Esophagus muscularis mucosa (tissue), 4 donors: Measurements from ENCODE around the gene EPHA6. TPM values are rescaled to one million over a fixed set of nuclear protein-coding genes. Genes with fewer than 3 reads are reported as not detected.
"Not testable (repeated sequence)": the region's sequence is repeated elsewhere in the genome, so short reads cannot be mapped to it uniquely, and the experiment has no call there.

Source experiments
- DNase-seq: peaks from one replicate; pipeline ENCODE4 v3.0.0-alpha.2; 2017; ENCODE audit errors: extremely low spot score
- H3K27ac ChIP-seq, 4 donors: fragments of 200-600 bp; sonication (generic); replicated peaks in 1 of 4; 1 replicate in 3 of 4; 2 replicates in 1 of 4; pipeline ENCODE4 v1.5.1; 2016 to 2019; ENCODE audit warnings: mild to moderate bottlenecking in 1 of 4
- H3K27me3 ChIP-seq, 4 donors: fragments of 200-600 bp; sonication (generic); one replicate each; pipeline versions ENCODE4 v1.5.1 to v1.6.0; 2016 to 2019
- H3K36me3 ChIP-seq, 4 donors: fragments of 200-600 bp; sonication (generic); one replicate each; pipeline ENCODE4 v1.5.1; 2016 to 2019
- H3K4me1 ChIP-seq, 4 donors: fragments of 200-600 bp; sonication (generic); one replicate each; pipeline ENCODE4 v1.5.1; 2016 to 2019
- H3K4me3 ChIP-seq, 4 donors: fragments of 200-600 bp; sonication (generic); 1 replicate in 2 of 4; 2 replicates in 2 of 4; pipeline ENCODE4 v1.5.1; 2016 to 2019; ENCODE audit warnings: mild to moderate bottlenecking in 4 of 4, moderate library complexity in 1 of 4
- H3K9me3 ChIP-seq, 4 donors: fragments of 200-600 bp; sonication (generic); 1 replicate in 3 of 4; 2 replicates in 1 of 4; pipeline ENCODE4 v1.5.1; 2016 to 2019
- CTCF ChIP-seq, 3 experiments: fragments of 200-600 bp in 2 of 3; fragments of 450-650 bp in 1 of 3; sonication (generic) in 2 of 3; IDR thresholded peaks; one replicate each; pipeline ENCODE4 v1.5.1; 2017 to 2019; ENCODE audit warnings: antibody characterized with exemption in 3 of 3, mild to moderate bottlenecking in 2 of 3, moderate library complexity in 1 of 3
- EP300 ChIP-seq: sonication (generic); formaldehyde crosslinking; IDR thresholded peaks from one replicate; pipeline ENCODE4 v1.6.1; 2017; ENCODE audit warnings: antibody characterized with exemption
- POLR2A ChIP-seq: fragments of 450-650 bp; IDR thresholded peaks from one replicate; pipeline ENCODE4 v1.6.1; 2017; ENCODE audit warnings: antibody characterized with exemption, moderate library complexity, mild to moderate bottlenecking, low read depth
- POLR2AphosphoS5 ChIP-seq, 2 donors: sonication (generic); formaldehyde crosslinking; IDR thresholded peaks; one replicate each; pipeline ENCODE4 v1.6.1; 2017; ENCODE audit warnings: antibody characterized with exemption in 2 of 2
- WGBS: methylation state at CpG from one replicate; pipeline ENCODE4 v1.1.5; 2018; 5-methylcytosine and 5-hydroxymethylcytosine counted together
- intact Hi-C: fragments of 100-400 bp; cut with DNase I; formaldehyde crosslinking; loops from one replicate; pipeline ENCODE4 v1.15.1; 2023
- total RNA-seq, 4 donors: library from RNA; depleted of rRNA; stranded (reverse); fragments of >200 nt; gene quantifications; one replicate each; pipeline versions ENCODE4 v1.1.0 to v1.2.1, GENCODE V29; 2016

Gene EPHA6
- total RNA-seq, 4 donors from 2014 or later = 1.8 to 8.3 (median 4.2) TPM

- intact Hi-C loops = no loop called here
- no peak overlapping the region for H3K4me3 ChIP-seq
Observed at GRCh38 chr3:97479740-97480139, 665.3 kb downstream of the EPHA6 start.

GRCh38 chr3:97480696-97481289, 666.4 kb downstream of the EPHA6 start:
- H3K9me3 ChIP-seq, DNase-seq, H3K4me1 ChIP-seq, intact Hi-C loops, H3K27ac ChIP-seq, H3K27me3 ChIP-seq, H3K4me3 ChIP-seq, H3K36me3 ChIP-seq: not testable (repeated sequence)
- 96% methylated on average over 26 of the region's 29 CpGs for WGBS

More at GRCh38 chr3:97479740-97480139, 665.3 kb downstream of the EPHA6 start:
- H3K36me3 ChIP-seq = no peaks in the 10 kb centered on the region
- no peak for TF ChIP-seq CTCF (IDR thresholded peaks at IDR 0.05)
- TF ChIP-seq EP300 = no peak
- TF ChIP-seq POLR2AphosphoS5 (IDR thresholded peaks at IDR 0.05) = no peak
- TF ChIP-seq POLR2A = no peak
- H3K27ac ChIP-seq = no peak overlapping the region
- no peaks in the 10 kb centered on the region for H3K4me1 ChIP-seq
- H3K27me3 ChIP-seq = no peaks in the 10 kb centered on the region
- no peaks in the 10 kb centered on the region for H3K9me3 ChIP-seq
- DNase-seq = no peak

GRCh38 chr3:97481416-97481815, 667.0 kb downstream of the EPHA6 start:
- Histone ChIP-seq H3K9me3 (no peaks in the 10 kb centered on the region), H3K27me3 (no peaks in the 10 kb centered on the region), H3K4me1 (no peaks in the 10 kb centered on the region), H3K27ac (no peak overlapping the region), H3K4me3 (no peak overlapping the region), H3K36me3 (no peaks in the 10 kb centered on the region)
- WGBS = 98% methylated on average over 25 of the region's 26 CpGs
- intact Hi-C loops = no loop called here
- no peak for TF ChIP-seq POLR2AphosphoS5 (IDR thresholded peaks at IDR 0.05)
- TF ChIP-seq CTCF (IDR thresholded peaks at IDR 0.05) = no peak
- no peak for TF ChIP-seq EP300
- no peak for TF ChIP-seq POLR2A
- DNase-seq = no peak

- intact Hi-C loops = no loop called here
- TF ChIP-seq POLR2AphosphoS5 (IDR thresholded peaks at IDR 0.05) (no peak), CTCF (IDR thresholded peaks at IDR 0.05) (no peak), EP300 (no peak), POLR2A (no peak)
Observed at GRCh38 chr3:97485206-97485605, 670.8 kb downstream of the EPHA6 start.

GRCh38 chr3:97487587-97487986, 673.2 kb downstream of the EPHA6 start:
- H3K27me3 ChIP-seq = no peaks in the 10 kb centered on the region
- DNase-seq = no peak
- 94% methylated on average over 1 of the region's 1 CpG for WGBS
- no peaks in the 10 kb centered on the region for H3K9me3 ChIP-seq
- TF ChIP-seq EP300 (no peak), POLR2A (no peak), POLR2AphosphoS5 (IDR thresholded peaks at IDR 0.05) (no peak), CTCF (IDR thresholded peaks at IDR 0.05) (no peak)
- intact Hi-C loops = no loop called here
- no peak overlapping the region for H3K27ac ChIP-seq
- H3K4me1 ChIP-seq = no peaks in the 10 kb centered on the region
- H3K4me3 ChIP-seq = no peak overlapping the region
- H3K36me3 ChIP-seq = no peaks in the 10 kb centered on the region

More at GRCh38 chr3:97485206-97485605, 670.8 kb downstream of the EPHA6 start:
- Histone ChIP-seq H3K36me3 (no peaks in the 10 kb centered on the region), H3K27me3 (no peaks in the 10 kb centered on the region), H3K9me3 (no peaks in the 10 kb centered on the region), H3K27ac (no peak overlapping the region), H3K4me3 (no peak overlapping the region), H3K4me1 (no peaks in the 10 kb centered on the region)
- DNase-seq = no peak
- WGBS = 91% methylated on average over 3 of the region's 3 CpGs
